ENCODE results near the gene INS. TPM values are rescaled to one million over a fixed set of nuclear protein-coding genes. Genes with fewer than 3 reads are reported as not detected.

Gene INS
- total and polyA plus RNA-seq, 4 donors: 1.2 to 3.3 TPM; not detected in 2

- Histone ChIP-seq H3K27ac (ENCODE audit: low read depth in 1 of 2, low read length in 1 of 2) (no peak overlapping the region), H3K9ac (ENCODE audit: insufficient read depth in 1 of 2, low read length in 2 of 2) (no peak overlapping the region), H3K36me3 (ENCODE audit: control insufficient read depth in 4 of 4, insufficient read depth in 4 of 4, low read length in 4 of 4) (no peaks in the 10 kb centered on the region), H3K9me3 (ENCODE audit: control insufficient read depth in 4 of 4, insufficient read depth in 3 of 4, low read length in 3 of 4) (peaks cover 0 to 3% (median 1%) of the 10 kb centered on the region in 4 donors), H3K4me1 (ENCODE audit: control insufficient read depth in 5 of 5, insufficient read depth in 5 of 5, low read length in 5 of 5) (peaks cover 0 to 3% (median 0%) of the 10 kb centered on the region in 5 donors), H3K27me3 (ENCODE audit: control insufficient read depth in 3 of 3, insufficient read depth in 3 of 3, low read length in 2 of 3) (no peaks in the 10 kb centered on the region), H3K4me3 (no peak overlapping the region)
- DNase-seq (no peak), ATAC-seq (ENCODE audit: insufficient read depth, low FRiP score) (no peak)
- TF ChIP-seq CTCF (IDR thresholded peaks at IDR 0.05; ENCODE audit: control extremely low read depth, extremely low read depth): no peak
- WGBS, 2 donors: 80 to 83% methylated on average over 16 of the region's 16 CpGs
Measured at GRCh38 chr11:2173150-2173693, 12.2 kb upstream of the INS start.

- Histone ChIP-seq H3K4me1 (ENCODE audit: control insufficient read depth in 5 of 5, insufficient read depth in 5 of 5, low read length in 5 of 5) (peaks cover 0 to 3% (median 0%) of the 10 kb centered on the region in 5 donors), H3K27ac (ENCODE audit: low read depth in 1 of 2, low read length in 1 of 2) (no peak overlapping the region), H3K36me3 (ENCODE audit: control insufficient read depth in 4 of 4, insufficient read depth in 4 of 4, low read length in 4 of 4) (no peaks in the 10 kb centered on the region), H3K9me3 (ENCODE audit: control insufficient read depth in 4 of 4, insufficient read depth in 3 of 4, low read length in 3 of 4) (peaks cover 0 to 3% (median 1%) of the 10 kb centered on the region in 4 donors), H3K9ac (ENCODE audit: insufficient read depth in 1 of 2, low read length in 2 of 2) (no peak overlapping the region), H3K4me3 (no peak overlapping the region), H3K27me3 (ENCODE audit: control insufficient read depth in 3 of 3, insufficient read depth in 3 of 3, low read length in 2 of 3) (no peaks in the 10 kb centered on the region)
- no peak for TF ChIP-seq CTCF (IDR thresholded peaks at IDR 0.05; ENCODE audit: control extremely low read depth, extremely low read depth)
- no peak for DNase-seq
- no peak for ATAC-seq (ENCODE audit: insufficient read depth, low FRiP score)
- 85 to 90% methylated on average over 12 of the region's 12 CpGs for WGBS, 2 donors
Measured at GRCh38 chr11:2172676-2173075, 11.7 kb upstream of the INS start.

- no peak for DNase-seq
- Histone ChIP-seq H3K27me3 (ENCODE audit: control insufficient read depth in 3 of 3, insufficient read depth in 3 of 3, low read length in 2 of 3) (no peaks in the 10 kb centered on the region), H3K27ac (ENCODE audit: low read depth in 1 of 2, low read length in 1 of 2) (no peak within 1 kb of the TSS), H3K4me1 (ENCODE audit: control insufficient read depth in 5 of 5, insufficient read depth in 5 of 5, low read length in 5 of 5) (peaks cover 0 to 3% (median 2%) of the 10 kb centered on the region in 5 donors), H3K4me3 (no peak within 1 kb of the TSS), H3K36me3 (ENCODE audit: control insufficient read depth in 4 of 4, insufficient read depth in 4 of 4, low read length in 4 of 4) (no peaks in the 10 kb centered on the region), H3K9ac (ENCODE audit: insufficient read depth in 1 of 2, low read length in 2 of 2) (no peak within 1 kb of the TSS), H3K9me3 (ENCODE audit: control insufficient read depth in 4 of 4, insufficient read depth in 3 of 4, low read length in 3 of 4) (peaks cover 0 to 3% (median 1%) of the 10 kb centered on the region in 4 donors)
- no peak for ATAC-seq (ENCODE audit: insufficient read depth, low FRiP score)
- TF ChIP-seq CTCF (IDR thresholded peaks at IDR 0.05; ENCODE audit: control extremely low read depth, extremely low read depth): no peak
- 77 to 81% methylated on average over 16 to 17 of the region's 17 CpGs for WGBS, 2 donors
Measured at GRCh38 chr11:2171591-2172003, 10.6 kb upstream of the INS start, which contains the start of gene TH. TSS of gene TH (minus strand) at chr11:2171815. CDS start at chr11:2171786, 29 bp downstream.

Measured in lung (tissue), 12 donors.